Measurements from ENCODE around the gene ENOX1.
"Not testable (repeated sequence)": the region's sequence is repeated elsewhere in the genome, so short reads cannot be mapped to it uniquely, and the experiment has no call there.

The ENOX1 gene

GRCh38 chr13:43204591-43204990 lies 582.2 kb downstream of the ENOX1 start:
- Mint-ChIP-seq H3K27ac (no peak overlapping the region), H3K36me3 (no peaks in the 10 kb centered on the region), H3K4me1 (no peaks in the 10 kb centered on the region), H3K4me3 (no peak overlapping the region), H3K27me3 (no peaks in the 10 kb centered on the region), H3K9me3 (peaks cover 8% of the 10 kb centered on the region)

- no peak overlapping the region for H3K27ac Mint-ChIP-seq
- no peaks in the 10 kb centered on the region for H3K36me3 Mint-ChIP-seq
- H3K4me3 Mint-ChIP-seq: no peak overlapping the region
- no peaks in the 10 kb centered on the region for H3K27me3 Mint-ChIP-seq
- H3K9me3 Mint-ChIP-seq: peaks cover 8% of the 10 kb centered on the region
- no peaks in the 10 kb centered on the region for H3K4me1 Mint-ChIP-seq
Measured at GRCh38 chr13:43203781-43204180, 583.0 kb downstream of the ENOX1 start.

GRCh38 chr13:43200736-43201135 lies 586.0 kb downstream of the ENOX1 start:
- H3K4me1 Mint-ChIP-seq: no peaks in the 10 kb centered on the region
- H3K4me3 Mint-ChIP-seq: no peak overlapping the region
- no peak overlapping the region for H3K27ac Mint-ChIP-seq
- peaks cover 2% of the 10 kb centered on the region for H3K27me3 Mint-ChIP-seq
- no peaks in the 10 kb centered on the region for H3K36me3 Mint-ChIP-seq
- H3K9me3 Mint-ChIP-seq: peaks cover 8% of the 10 kb centered on the region

- Mint-ChIP-seq H3K4me1 (no peaks in the 10 kb centered on the region), H3K4me3 (no peak overlapping the region), H3K36me3 (no peaks in the 10 kb centered on the region), H3K9me3 (peaks cover 8% of the 10 kb centered on the region), H3K27ac (no peak overlapping the region), H3K27me3 (peaks cover 2% of the 10 kb centered on the region)
Measured at GRCh38 chr13:43200307-43200706, 586.5 kb downstream of the ENOX1 start.

GRCh38 chr13:43196750-43197370 lies 589.9 kb downstream of the ENOX1 start:
- no peaks in the 10 kb centered on the region for H3K4me1 Mint-ChIP-seq
- no peak overlapping the region for H3K27ac Mint-ChIP-seq
- no peaks in the 10 kb centered on the region for H3K36me3 Mint-ChIP-seq
- no peaks in the 10 kb centered on the region for H3K9me3 Mint-ChIP-seq
- peaks cover 2% of the 10 kb centered on the region for H3K27me3 Mint-ChIP-seq
- no peak overlapping the region for H3K4me3 Mint-ChIP-seq

DNA sequence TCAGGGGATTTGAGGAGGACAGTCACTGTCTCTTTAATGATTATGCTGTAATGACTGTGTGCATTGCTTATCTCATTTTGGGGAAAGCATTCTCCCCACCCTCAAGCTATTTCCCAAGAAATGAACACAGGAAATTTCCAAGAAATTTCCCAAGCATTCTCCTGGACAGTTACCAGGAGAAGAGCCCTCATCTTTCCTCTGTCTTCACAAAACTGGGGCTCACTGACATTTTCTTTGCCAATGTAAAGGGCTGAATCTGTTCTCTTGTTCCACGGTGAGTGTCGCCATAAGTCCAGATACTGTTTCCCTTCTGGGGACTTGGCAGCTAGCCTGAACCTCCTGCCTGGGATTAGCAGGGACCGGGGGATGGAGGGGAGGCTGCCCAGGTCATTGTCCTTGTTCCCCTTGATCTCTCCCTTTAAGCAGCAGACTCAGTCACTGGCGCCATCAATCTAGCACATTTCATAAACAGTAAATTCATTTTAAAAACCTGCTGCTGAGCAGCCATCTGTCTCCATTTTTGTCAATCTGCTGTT lies 590.6 kb downstream of the ENOX1 start:
- H3K27ac Mint-ChIP-seq: no peak overlapping the region
- H3K36me3 Mint-ChIP-seq: no peaks in the 10 kb centered on the region
- no peaks in the 10 kb centered on the region for H3K9me3 Mint-ChIP-seq
- H3K27me3 Mint-ChIP-seq: peaks cover 2% of the 10 kb centered on the region
- no peaks in the 10 kb centered on the region for H3K4me1 Mint-ChIP-seq
- no peak overlapping the region for H3K4me3 Mint-ChIP-seq

DNA sequence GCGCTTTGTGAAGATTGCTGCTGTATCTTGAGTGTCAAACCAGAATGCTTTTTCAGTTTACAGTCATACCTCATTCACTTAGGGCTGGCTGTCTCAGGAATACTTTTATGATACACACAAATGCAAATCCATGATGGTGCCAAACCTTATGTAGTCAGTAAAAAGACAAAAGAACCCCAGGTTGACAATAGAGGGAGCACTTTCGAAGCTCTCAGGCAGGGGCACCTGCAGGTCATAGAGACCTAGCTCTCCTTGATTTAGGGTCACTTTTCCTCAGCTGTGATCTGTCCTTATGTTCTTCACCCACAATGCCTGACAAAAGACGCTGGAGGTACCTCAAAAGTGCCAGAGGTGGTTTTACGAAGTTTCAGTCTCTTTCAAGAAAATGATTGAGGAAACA lies 591.2 kb downstream of the ENOX1 start:
- Mint-ChIP-seq H3K36me3 (no peaks in the 10 kb centered on the region), H3K27me3 (peaks cover 2% of the 10 kb centered on the region), H3K27ac (no peak overlapping the region), H3K9me3 (no peaks in the 10 kb centered on the region), H3K4me3 (no peak overlapping the region), H3K4me1 (no peaks in the 10 kb centered on the region)

DNA sequence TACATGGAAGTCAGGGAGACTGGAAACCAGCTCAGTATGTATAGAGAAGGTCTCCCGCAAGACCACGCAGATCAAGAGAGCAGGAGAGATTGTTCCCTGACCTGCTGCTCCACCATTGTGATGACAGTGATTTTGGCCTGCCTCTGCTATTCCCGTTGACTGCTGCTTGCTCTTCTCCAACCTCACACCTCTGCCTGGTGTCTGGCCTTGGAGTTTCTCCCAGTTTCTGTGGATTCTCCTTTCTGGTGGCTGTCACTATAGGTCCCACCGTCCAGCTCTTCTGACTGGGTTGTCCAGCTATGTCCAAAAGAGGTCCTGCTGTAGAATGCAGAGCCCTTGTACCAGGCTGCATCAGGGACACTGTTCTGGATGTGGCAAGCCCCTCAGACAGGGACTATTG lies 591.7 kb downstream of the ENOX1 start:
- Mint-ChIP-seq H3K36me3 (no peaks in the 10 kb centered on the region), H3K9me3 (no peaks in the 10 kb centered on the region), H3K4me1 (no peaks in the 10 kb centered on the region), H3K27me3 (peaks cover 2% of the 10 kb centered on the region), H3K4me3 (no peak overlapping the region), H3K27ac (no peak overlapping the region)

DNA sequence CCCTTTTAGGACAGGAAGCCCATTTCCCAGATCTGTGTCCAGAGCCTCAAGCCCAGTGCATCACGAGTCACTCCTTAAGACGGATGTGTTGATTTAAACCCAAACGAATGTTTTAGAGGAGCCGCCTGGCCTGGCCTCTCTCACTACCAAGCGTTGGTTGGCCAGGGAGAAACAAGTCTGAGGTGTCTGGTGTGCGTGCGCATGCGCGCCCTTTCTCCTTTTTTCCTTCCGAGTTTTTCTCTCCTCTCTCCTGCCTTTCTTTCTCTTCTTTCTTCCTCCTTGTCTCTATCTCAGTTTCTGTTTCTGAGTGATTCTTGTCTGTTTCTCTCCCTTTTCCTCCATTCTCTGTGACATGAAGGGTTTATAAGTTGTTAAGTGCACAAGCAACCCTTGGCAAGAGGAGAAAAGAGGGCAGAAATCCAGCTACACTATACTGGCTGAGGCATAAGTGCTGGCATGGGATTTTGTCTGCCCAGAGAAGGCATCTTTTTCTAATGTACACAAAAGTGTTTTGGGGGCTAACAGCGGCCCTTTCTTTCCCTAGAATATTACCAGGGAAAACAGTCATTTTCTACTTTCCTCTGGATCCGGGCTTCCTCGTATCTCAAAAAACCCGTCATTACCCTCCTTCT lies 592.9 kb downstream of the ENOX1 start:
- no peaks in the 10 kb centered on the region for H3K9me3 Mint-ChIP-seq
- H3K4me1 Mint-ChIP-seq: no peaks in the 10 kb centered on the region
- H3K27ac Mint-ChIP-seq: no peak overlapping the region
- H3K4me3 Mint-ChIP-seq: no peak overlapping the region
- peaks cover 2% of the 10 kb centered on the region for H3K27me3 Mint-ChIP-seq
- H3K36me3 Mint-ChIP-seq: no peaks in the 10 kb centered on the region

GRCh38 chr13:43191546-43191945 lies 595.2 kb downstream of the ENOX1 start:
- Mint-ChIP-seq H3K36me3 (no peaks in the 10 kb centered on the region), H3K27ac (no peak overlapping the region), H3K27me3 (peaks cover 2% of the 10 kb centered on the region), H3K4me3 (no peak overlapping the region), H3K4me1 (no peaks in the 10 kb centered on the region), H3K9me3 (no peaks in the 10 kb centered on the region)

GRCh38 chr13:43185226-43185625 lies 601.5 kb downstream of the ENOX1 start:
- H3K9me3 Mint-ChIP-seq: no peaks in the 10 kb centered on the region
- no peak overlapping the region for H3K4me3 Mint-ChIP-seq
- no peaks in the 10 kb centered on the region for H3K36me3 Mint-ChIP-seq
- no peaks in the 10 kb centered on the region for H3K27me3 Mint-ChIP-seq
- no peak overlapping the region for H3K27ac Mint-ChIP-seq
- no peaks in the 10 kb centered on the region for H3K4me1 Mint-ChIP-seq

GRCh38 chr13:43180837-43181236 lies 605.9 kb downstream of the ENOX1 start:
- no peaks in the 10 kb centered on the region for H3K36me3 Mint-ChIP-seq
- H3K27me3 Mint-ChIP-seq: no peaks in the 10 kb centered on the region
- no peaks in the 10 kb centered on the region for H3K9me3 Mint-ChIP-seq
- H3K4me1 Mint-ChIP-seq: no peaks in the 10 kb centered on the region
- no peak overlapping the region for H3K4me3 Mint-ChIP-seq
- no peak overlapping the region for H3K27ac Mint-ChIP-seq

DNA sequence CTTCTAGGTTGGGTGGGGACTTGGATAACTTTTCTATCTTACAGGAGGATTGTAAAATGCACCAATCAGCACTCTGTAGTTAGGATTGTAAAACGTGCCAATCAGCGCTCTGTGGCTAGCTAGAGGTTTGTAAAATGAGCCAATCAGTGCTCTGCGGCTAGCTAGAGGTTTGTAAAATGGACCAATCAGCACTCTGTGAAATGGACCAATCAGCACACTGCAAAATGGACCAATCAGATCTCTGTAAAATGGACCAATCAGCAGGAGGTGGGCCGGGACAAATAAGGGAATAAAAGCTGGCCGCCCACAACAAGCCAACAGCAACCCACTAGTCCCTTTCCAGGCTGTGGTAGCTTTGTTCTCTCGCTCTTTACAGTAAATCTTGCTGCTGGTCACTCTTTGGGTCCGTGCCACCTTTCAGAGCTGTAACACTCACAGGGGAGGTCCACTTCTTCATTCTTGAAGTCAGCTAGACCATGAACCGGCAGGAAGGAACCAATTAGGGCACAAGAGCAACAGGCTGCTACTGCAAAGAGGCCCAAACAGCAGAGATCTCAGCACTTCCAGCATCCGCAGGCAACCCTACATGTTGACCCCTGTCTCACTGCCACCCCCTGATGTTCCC lies 606.6 kb downstream of the ENOX1 start:
- no peak overlapping the region for H3K4me3 Mint-ChIP-seq
- no peaks in the 10 kb centered on the region for H3K36me3 Mint-ChIP-seq
- H3K27ac Mint-ChIP-seq: no peak overlapping the region
- no peaks in the 10 kb centered on the region for H3K4me1 Mint-ChIP-seq
- H3K27me3 Mint-ChIP-seq: no peaks in the 10 kb centered on the region
- H3K9me3 Mint-ChIP-seq: no peaks in the 10 kb centered on the region

DNA sequence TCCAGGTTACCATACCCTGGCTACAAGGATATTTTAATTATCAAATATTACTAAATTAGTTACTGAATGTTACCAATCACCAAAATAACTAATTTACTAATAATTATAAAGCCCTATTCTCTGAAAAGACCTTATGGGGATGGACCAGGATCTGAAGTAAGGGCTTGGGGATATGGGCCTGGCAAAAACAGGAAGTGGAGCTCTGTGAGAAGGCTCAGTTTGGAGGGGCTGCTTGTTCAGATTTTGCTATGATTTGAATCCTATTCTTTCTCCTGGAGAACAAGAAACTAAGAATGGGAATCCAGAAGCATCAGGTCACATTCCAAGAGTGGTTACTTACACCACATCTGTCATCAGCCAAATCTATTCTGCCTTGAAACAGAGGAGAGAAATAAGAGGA lies 615.3 kb downstream of the ENOX1 start:
- H3K36me3 Mint-ChIP-seq: no peaks in the 10 kb centered on the region
- H3K9me3 Mint-ChIP-seq: no peaks in the 10 kb centered on the region
- H3K27ac Mint-ChIP-seq: no peak overlapping the region
- no peak overlapping the region for H3K4me3 Mint-ChIP-seq
- peaks cover 3% of the 10 kb centered on the region for H3K27me3 Mint-ChIP-seq
- no peaks in the 10 kb centered on the region for H3K4me1 Mint-ChIP-seq

DNA sequence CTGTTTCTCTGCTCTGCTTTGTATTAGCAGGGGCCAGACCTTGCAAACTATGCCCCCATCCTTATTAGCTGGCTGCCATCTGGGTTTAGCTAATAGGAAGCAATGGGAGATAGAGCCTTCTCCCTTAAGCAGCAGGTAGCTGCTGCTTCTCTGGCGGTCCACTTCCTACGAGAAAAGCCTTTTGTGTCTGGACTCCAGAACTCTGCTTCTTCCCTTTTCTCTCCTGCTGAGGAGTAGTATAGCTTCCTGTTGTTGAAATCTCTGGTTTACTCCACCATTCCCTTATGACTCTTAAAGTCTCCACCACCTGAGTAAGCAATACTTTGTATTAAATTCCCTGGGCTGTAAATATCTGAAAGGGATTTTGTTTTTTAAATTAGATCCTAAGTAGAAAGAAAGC lies 616.3 kb downstream of the ENOX1 start:
- no peaks in the 10 kb centered on the region for H3K4me1 Mint-ChIP-seq
- no peaks in the 10 kb centered on the region for H3K9me3 Mint-ChIP-seq
- H3K27me3 Mint-ChIP-seq: peaks cover 3% of the 10 kb centered on the region
- no peak overlapping the region for H3K27ac Mint-ChIP-seq
- H3K36me3 Mint-ChIP-seq: no peaks in the 10 kb centered on the region
- no peak overlapping the region for H3K4me3 Mint-ChIP-seq

- H3K4me3 Mint-ChIP-seq, H3K4me1 Mint-ChIP-seq, H3K27ac Mint-ChIP-seq, H3K27me3 Mint-ChIP-seq, H3K36me3 Mint-ChIP-seq, H3K9me3 Mint-ChIP-seq: not testable (repeated sequence)
Measured at GRCh38 chr13:43168434-43168833, 618.3 kb downstream of the ENOX1 start.

All from activated naive CD4-positive, alpha-beta T cell treated with anti-CD3 and anti-CD28 coated beads, Interleukin-2, amount 50 U/mL, for 24 hours (primary cell).